NCI-H2107 (cell line): Measurements from ENCODE around the gene KLRK1.
A peak's percentile ranks its signal among the peaks of the same experiment; 100 is the strongest.
"Not testable (repeated sequence)": the region's sequence is repeated elsewhere in the genome, so short reads cannot be mapped to it uniquely, and the experiment has no call there.

Experiments
- DNase-seq: peaks from one replicate; lab custom pipeline; 2025; lab: John Stamatoyannopoulos, UW

KLRK1 gene

DNA sequence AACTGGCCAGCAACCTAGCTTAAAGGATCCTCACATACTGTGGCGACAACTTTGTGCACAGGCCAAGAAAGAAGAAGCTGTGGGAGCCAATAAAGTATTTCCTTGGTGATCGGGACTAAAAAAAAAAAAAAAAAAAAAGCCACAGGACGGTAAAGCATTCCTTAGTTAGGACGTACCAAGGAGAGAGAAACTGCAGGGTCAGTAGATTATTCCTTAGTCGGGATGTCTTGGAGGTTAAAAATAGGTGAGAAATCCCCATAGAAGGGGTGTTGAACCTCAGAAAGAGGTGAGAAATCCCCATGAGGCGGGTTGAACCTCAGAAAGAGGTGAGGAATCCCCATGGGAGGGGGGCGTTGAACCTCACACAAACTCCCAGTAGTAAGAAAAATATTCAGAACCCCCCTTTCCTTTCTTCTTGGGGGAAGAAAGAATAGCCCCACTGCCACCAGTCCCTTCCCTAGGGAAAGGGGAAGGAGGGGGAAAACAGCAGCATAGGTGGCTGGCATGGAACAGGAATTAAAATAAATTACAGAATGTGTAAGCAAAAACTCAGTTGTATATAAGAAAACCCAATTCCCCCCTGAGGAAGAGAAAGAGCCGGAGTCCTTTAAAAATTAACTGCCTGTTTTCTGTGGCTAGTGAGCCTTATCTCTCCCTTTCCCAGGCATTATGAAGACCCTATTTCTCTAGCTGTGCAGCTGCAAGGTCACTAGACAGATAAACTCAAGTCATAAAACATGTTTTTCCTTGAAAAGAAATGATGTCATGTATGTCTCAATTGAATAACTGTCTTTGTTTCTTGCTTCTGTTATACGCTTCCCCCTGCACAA, 26.8 kb downstream of the KLRK1 start:
- no peak for DNase-seq

DNA sequence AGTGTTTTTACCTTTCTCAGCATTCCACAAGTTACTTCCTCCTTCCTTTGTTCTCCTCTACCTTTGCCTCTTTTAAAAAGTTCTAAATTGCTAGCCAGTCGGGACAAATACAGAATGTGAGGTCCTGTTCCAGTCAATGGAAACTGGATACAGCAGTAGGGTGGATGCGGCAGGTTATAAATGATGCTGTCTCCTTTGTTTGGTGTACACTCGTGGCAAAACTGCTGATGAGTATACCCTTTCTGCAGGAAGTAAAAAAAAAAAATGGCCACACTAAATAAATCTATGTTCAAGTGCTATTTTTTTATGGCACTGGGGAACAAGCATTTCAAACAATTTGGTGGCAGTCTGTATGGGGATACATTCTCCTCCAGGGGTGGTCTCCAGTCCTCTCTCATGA, 27.5 kb downstream of the KLRK1 start:
- DNase-seq = no peak

- DNase-seq = no peak
Observed at GRCh38 chr12:10361622-10362021, 28.2 kb downstream of the KLRK1 start.

DNA sequence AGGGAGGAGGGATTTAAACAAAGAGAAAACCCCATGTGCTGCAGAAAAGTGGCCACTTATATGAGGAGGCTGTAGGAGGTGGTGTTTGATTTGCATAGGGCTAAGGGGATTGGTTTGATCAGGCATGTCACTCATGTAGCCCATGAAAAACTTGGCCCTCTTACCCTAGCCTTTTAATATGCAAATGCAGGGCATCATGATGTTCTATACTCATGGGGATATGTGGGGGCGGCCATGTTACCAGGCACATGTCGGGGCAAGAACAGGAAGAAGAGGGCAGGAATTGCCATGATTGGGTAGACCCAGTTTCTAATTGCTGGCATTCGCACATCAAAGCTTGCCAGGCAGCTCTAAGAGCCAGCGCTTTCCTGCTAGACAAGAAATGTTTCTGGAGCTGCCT, 28.8 kb downstream of the KLRK1 start:
- DNase-seq = peak; percentile 64

DNA sequence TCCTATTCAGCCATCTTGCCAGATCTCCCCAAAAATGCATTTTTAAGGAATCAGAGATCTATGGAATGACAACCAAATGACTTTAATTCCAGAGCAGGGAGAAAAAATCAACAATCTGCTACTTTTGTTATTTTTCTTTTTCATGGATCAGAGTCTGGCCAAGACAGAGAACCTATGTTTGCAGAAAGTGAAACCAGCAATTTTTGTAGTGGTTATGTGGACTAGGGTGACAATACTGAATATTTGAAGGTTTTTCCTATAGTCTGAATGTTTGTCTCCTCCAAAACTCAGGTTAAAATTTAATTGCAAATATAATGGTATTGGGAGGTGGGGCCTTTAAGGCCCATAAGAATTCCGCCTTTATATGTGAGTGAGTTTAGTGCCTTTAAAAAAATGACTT, 30.9 kb downstream of the KLRK1 start:
- DNase-seq = no peak

GRCh38 chr12:10358131-10358530, 31.7 kb downstream of the KLRK1 start:
- DNase-seq = no peak

DNA sequence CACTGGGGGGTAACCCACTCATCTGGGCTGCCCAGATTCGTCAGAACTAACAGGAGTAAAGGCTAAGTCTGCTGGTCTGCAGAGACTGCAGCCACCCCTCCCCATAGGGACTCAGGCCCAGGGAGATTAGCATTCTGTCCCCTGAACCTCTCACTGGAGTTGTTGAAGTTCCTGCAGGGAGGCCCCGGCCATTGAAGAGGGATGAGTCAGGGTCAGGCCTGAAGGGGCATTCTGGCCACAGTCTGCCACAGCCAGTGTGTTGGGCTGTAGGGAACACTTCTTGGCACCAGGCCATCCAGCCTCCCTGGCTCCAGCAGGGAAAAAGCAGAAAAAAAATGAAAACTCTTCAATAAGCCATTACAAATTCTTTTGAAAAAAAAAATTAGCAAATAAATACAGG, 35.3 kb downstream of the KLRK1 start:
- no peak for DNase-seq

GRCh38 chr12:10354071-10354470, 35.8 kb downstream of the KLRK1 start:
- DNase-seq = no peak

DNA sequence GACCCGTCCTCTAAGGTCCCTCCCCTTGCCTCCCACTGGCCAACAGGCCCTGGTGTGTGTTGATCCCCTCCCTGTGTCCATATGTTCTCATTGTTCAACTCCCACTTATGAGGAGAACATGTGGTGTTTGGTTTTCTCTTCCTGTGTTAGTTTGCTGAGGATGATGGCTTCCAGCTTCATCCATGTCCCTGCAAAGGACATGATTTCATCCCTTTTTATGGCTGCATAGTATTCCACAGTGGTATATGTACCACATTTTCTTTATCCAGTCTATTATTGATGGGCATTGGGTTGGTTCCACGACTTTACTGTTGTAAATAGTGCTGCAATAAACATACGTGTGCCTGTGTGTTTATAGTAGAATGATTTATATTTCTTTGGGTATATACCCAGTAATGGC, 38.4 kb downstream of the KLRK1 start:
- not testable (repeated sequence) for DNase-seq

DNA sequence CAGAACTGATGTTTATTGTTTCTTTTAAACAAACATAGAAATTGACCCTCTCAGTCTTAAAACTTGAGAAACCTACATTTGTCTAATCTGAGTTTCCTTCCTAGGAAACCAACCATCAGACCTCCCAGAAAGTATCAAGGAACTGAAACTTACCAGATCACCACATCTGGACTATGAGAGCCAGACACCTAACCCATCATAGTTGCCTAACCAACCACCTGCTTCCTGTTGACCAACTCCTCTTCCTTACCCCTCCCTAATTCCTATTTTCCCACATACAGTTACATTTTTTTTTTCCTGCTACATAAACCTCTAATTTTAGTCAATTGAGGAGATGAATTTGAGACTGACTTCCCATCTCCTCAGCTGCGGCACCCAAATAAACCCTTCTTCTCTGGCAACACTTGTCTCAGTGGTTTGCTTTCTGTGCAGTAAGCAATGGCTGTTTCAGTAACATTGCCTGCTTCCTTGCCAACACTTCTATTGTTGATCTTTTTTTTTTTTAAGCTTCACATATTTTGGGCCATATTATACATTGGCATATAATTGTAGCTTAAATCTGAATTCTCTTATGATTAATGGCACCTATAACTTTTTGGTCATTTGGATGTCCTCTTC, 47.8 kb downstream of the KLRK1 start:
- DNase-seq = no peak

DNA sequence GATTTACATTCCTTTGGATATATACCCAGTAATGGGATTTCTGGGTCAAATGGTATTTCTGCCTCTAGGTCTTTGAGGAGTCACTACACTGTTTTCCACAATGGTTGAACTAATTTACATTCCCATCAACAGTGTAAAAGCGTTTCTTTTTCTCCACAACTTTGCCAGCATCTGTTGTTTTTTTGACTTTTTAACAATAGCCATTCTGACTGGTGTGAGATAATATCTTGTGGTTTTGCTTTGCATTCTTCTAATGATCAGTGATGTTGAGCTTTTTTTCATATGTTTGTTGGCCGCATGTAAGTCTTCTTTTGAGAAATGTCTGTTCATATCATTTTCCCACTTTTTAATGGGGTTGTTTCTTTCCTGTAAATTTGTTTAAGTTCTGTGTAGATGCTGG, 48.9 kb downstream of the KLRK1 start:
- DNase-seq = not testable (repeated sequence)

- DNase-seq = no peak
Observed at GRCh38 chr12:10339053-10339840, 50.6 kb downstream of the KLRK1 start.

DNA sequence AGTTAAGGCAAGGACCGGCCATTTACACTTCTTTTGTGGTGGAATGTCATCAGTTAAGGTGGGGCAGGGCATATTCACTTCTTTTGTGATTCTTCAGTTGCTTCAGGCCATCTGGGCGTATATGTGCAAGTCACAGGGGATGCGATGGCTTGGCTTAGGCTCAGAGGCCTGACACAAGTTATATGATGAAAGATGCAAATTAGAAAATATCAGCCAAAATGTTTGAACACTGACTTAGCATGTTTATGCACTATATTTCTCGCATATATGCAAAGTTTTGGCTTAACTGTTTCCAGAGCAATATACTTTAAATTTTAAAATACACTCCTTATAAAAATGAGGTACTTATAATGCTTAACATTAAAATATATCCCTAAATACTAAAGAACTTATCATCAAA, 51.4 kb downstream of the KLRK1 start:
- DNase-seq = not testable (repeated sequence)

DNA sequence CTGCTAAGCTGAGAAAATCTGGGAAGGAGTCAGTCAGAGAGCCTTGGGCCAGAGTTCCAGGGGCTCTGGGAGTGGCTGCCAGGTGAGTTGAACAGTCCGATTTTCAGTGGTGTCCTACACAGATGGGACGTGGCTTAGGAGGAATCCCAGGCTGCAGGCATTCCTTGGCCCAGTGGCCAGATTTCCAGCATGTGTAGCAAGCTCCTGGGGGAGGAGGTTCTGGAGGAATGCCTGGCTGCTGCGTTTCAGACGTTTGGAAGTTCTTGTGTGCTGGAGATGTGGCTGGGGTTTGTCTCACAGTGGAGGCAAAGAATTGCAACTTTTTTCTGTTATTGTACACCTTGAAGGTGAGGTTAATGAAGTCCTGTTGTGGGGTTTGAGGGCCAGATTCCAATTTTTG, 53.6 kb downstream of the KLRK1 start:
- not testable (repeated sequence) for DNase-seq

DNA sequence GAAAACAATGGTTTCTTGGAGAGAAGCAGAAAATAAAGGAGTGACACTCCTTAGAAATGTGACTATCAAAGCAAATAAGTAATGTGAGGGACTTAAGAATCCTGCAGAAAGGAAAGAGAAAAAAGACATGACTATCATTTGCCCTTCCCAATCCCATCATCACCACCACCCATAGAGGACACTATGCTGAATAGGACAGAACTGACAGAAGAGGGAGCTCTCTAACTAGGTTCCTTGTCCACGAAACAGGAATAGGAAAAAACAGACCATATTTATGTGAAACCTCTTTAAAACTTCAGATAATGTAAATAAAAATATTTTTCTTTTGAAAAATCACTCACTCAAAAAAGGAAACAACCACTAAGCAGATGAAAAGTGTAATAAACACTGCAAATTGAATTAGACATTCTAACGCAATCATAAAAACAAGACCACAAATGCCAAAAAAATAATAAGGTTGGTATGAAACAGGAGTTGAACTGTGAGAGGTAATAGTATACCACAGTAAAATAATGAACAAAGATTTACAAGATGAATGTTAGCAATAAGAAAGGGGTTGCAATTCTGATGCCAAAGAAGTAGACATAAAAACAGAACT, 58.1 kb downstream of the KLRK1 start:
- DNase-seq = peak; percentile 17

DNA sequence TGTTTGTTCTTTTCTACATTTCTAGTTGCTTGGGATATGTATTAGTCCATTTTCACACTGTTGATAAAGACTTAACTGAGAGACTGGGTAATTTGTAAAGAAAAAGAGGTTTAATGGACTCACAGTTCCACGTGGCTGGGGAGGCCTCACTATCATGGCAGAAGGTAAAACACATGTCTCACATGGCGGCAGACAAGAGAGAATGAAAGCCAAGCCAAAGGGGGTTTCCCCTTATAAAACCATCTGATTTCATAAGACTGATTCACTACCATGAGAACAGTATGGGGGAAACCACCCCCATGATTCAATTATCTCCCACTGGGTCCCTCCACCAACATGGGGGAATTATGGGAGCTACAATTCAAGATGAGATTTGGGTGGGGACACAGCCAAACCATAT, 61.1 kb downstream of the KLRK1 start:
- not testable (repeated sequence) for DNase-seq
